SK-N-SH (cell line): ENCODE results near the gene SLC25A41. TPM values are rescaled to one million over a fixed set of nuclear protein-coding genes. Genes with fewer than 3 reads are reported as not detected.

Source experiments
- CTCF ChIA-PET: fragments of 300-600, 350-600 bp; formaldehyde crosslinking; extraction: SDS; loops from one replicate; lab custom pipeline; 2021; lab: Yijun Ruan, JAX
- POLR2A ChIA-PET: fragments of 350-600 bp; sonication (Branson Sonifier 250); formaldehyde crosslinking; extraction: SDS; loops from one replicate; lab custom pipeline; 2020; ENCODE audit warnings: antibody characterized with exemption, inconsistent platforms; lab: Yijun Ruan, JAX
- DNase-seq: peaks from one replicate; pipeline ENCODE4 v3.0.0; 2012
- H2AFZ ChIP-seq: fragments of 200-600 bp; sonication (generic); 2 replicates; pipeline ENCODE4 v1.8.1; 2016; ENCODE audit warnings: antibody characterized with exemption, mild to moderate bottlenecking, low read depth
- H3F3A ChIP-seq: fragments of 200-600 bp; sonication (generic); replicated peaks from 2 replicates; pipeline ENCODE3; 2016; ENCODE audit warnings: antibody characterized with exemption, mild to moderate bottlenecking; ENCODE audit not compliant: insufficient read depth
- H3K27ac ChIP-seq, 2 experiments: fragments of 200-500 bp in 1 of 2; fragments of 200-600 bp in 1 of 2; sonication (Bioruptor generic) in 1 of 2; sonication (generic), shearing (Covaris generic) in 1 of 2; 2 replicates each; pipeline versions ENCODE4 v1.5.1 to v1.6.1; 2014 to 2016; ENCODE audit warnings: low read depth in 2 of 2, inconsistent platforms in 1 of 2, low read length in 1 of 2, mild to moderate bottlenecking in 1 of 2, mixed read lengths in 1 of 2
- H3K27me3 ChIP-seq: fragments of 200-600 bp; sonication (generic), shearing (Covaris generic); 2 replicates; pipeline ENCODE4 v1.6.1; 2016; ENCODE audit warnings: mixed run types; ENCODE audit not compliant: insufficient read depth
- H3K36me3 ChIP-seq, 2 experiments: fragments of 200-500 bp in 1 of 2; fragments of 200-600 bp in 1 of 2; sonication (Bioruptor generic) in 1 of 2; sonication (generic) in 1 of 2; replicated peaks in 1 of 2; 2 replicates each; pipeline versions ENCODE3 to v1.5.1; 2014 to 2016; ENCODE audit warnings: low read length in 1 of 2, mild to moderate bottlenecking in 1 of 2; ENCODE audit not compliant: insufficient read depth in 2 of 2, control insufficient read depth in 1 of 2
- H3K4me1 ChIP-seq, 2 experiments: fragments of 200-500 bp in 1 of 2; fragments of 200-600 bp in 1 of 2; sonication (Bioruptor generic) in 1 of 2; sonication (generic), shearing (Covaris generic) in 1 of 2; 2 replicates each; pipeline versions ENCODE4 v1.5.1 to v1.6.1; 2014 to 2016; ENCODE audit warnings: low read depth in 1 of 2, low read length in 1 of 2, mixed run types in 1 of 2; ENCODE audit not compliant: insufficient read depth in 2 of 2, control insufficient read depth in 1 of 2
- H3K4me2 ChIP-seq: fragments of 200-600 bp; sonication (generic), shearing (Covaris generic); 2 replicates; pipeline ENCODE4 v1.6.1; 2017; ENCODE audit warnings: mixed run types
- H3K4me3 ChIP-seq, 2 experiments: fragments of 200-500 bp in 1 of 2; fragments of 200-600 bp in 1 of 2; sonication (Bioruptor generic) in 1 of 2; sonication (generic), shearing (Covaris generic) in 1 of 2; 2 replicates each; pipeline versions ENCODE4 v1.5.1 to v1.8.1; 2014 to 2016; ENCODE audit warnings: low read depth in 2 of 2, inconsistent platforms in 1 of 2, low read length in 1 of 2, mild to moderate bottlenecking in 1 of 2, mixed read lengths in 1 of 2, moderate library complexity in 1 of 2
- H3K79me2 ChIP-seq: fragments of 200-600 bp; sonication (generic); 2 replicates; pipeline ENCODE4 v1.8.1; 2017; ENCODE audit warnings: mild to moderate bottlenecking; ENCODE audit not compliant: insufficient read depth
- H3K9ac ChIP-seq: fragments of 200-600 bp; sonication (generic); 2 replicates; pipeline ENCODE4 v1.6.1; 2017; ENCODE audit warnings: mixed run types
- H3K9me2 ChIP-seq: fragments of 200-600 bp; sonication (generic); 2 replicates; pipeline ENCODE4 v1.6.1; 2017; ENCODE audit warnings: mixed run types
- H3K9me3 ChIP-seq: fragments of 200-600 bp; sonication (generic); 2 replicates; pipeline ENCODE4 v1.6.1; 2017; ENCODE audit warnings: mixed run types, mild to moderate bottlenecking, moderate library complexity
- H4K20me1 ChIP-seq: fragments of 200-600 bp; sonication (generic); 2 replicates; pipeline ENCODE4 v1.6.1; 2017; ENCODE audit warnings: mild to moderate bottlenecking, mixed run types; ENCODE audit not compliant: insufficient read depth
- CHD2 ChIP-seq: fragments of 150-350 bp; IDR thresholded peaks from 2 replicates; pipeline ENCODE4 v1.6.1; 2018; ENCODE audit warnings: low read length; ENCODE audit not compliant: partially characterized antibody
- CTCF ChIP-seq: fragments of 200-600 bp; sonication (generic); IDR thresholded peaks from 2 replicates; pipeline ENCODE4 v1.6.1; 2017; ENCODE audit warnings: antibody characterized with exemption, mild to moderate bottlenecking, moderate library complexity
- FOXJ3 ChIP-seq: sonication (generic); formaldehyde crosslinking; IDR thresholded peaks from 2 replicates; pipeline ENCODE4 v1.5.1; 2020; ENCODE audit warnings: mild to moderate bottlenecking, missing genetic modification reagents
- FOXM1 ChIP-seq: IDR thresholded peaks from 2 replicates; pipeline ENCODE4 v1.4.0; 2012; ENCODE audit warnings: low read depth, mild to moderate bottlenecking
- GABPA ChIP-seq: IDR thresholded peaks from 2 replicates; pipeline ENCODE4 v1.4.0; 2012; ENCODE audit warnings: low read depth, mild to moderate bottlenecking
- MXI1 ChIP-seq: IDR thresholded peaks from 2 replicates; pipeline ENCODE4 v1.6.1; 2012; ENCODE audit warnings: mild to moderate bottlenecking, low read depth, low read length, improper control_type of control experiment
- POLR2AphosphoS5 ChIP-seq: IDR thresholded peaks from 2 replicates; pipeline ENCODE4 v1.6.1; 2012; ENCODE audit warnings: low read depth, low read length
- RAD21 ChIP-seq: IDR thresholded peaks from 2 replicates; pipeline ENCODE4 v1.6.1; 2012; ENCODE audit warnings: mild to moderate bottlenecking, low read length
- RCOR1 ChIP-seq: fragments of 150-350 bp; IDR thresholded peaks from 2 replicates; pipeline ENCODE4 v1.6.1; 2017; ENCODE audit warnings: antibody characterized with exemption, low read length
- SMC3 ChIP-seq: IDR thresholded peaks from 2 replicates; pipeline ENCODE4 v1.6.1; 2012; ENCODE audit warnings: low read depth, low read length, improper control_type of control experiment
- TCF12 ChIP-seq: IDR thresholded peaks from 2 replicates; pipeline ENCODE4 v1.4.0; 2012
- ZBTB33 ChIP-seq: IDR thresholded peaks from 2 replicates; pipeline ENCODE4 v1.4.0; 2012; ENCODE audit warnings: low read depth, borderline replicate concordance
- WGBS: methylation state at CpG from one replicate; pipeline ENCODE4 v1.1.6; 2017; ENCODE audit warnings: low lambda C conversion rate; 5-methylcytosine and 5-hydroxymethylcytosine counted together
- polyA plus RNA-seq, 3 experiments: library from polyadenylated mRNA; depleted of rRNA; stranded (reverse); fragments of >200 nt; gene quantifications; 2 replicates each; pipeline ENCODE4 v1.2.3, GENCODE V29; 2012
- TF ChIP-seq, protein P1 (sequence below): IDR thresholded peaks from 2 replicates; pipeline ENCODE4 v1.4.0; 2012; ENCODE audit warnings: low read depth, borderline replicate concordance
- TF ChIP-seq, protein P2 (sequence below): IDR thresholded peaks from 2 replicates; pipeline ENCODE4 v1.4.0; 2012; ENCODE audit warnings: low read depth
- TF ChIP-seq, protein P3 (sequence below): IDR thresholded peaks from 2 replicates; pipeline ENCODE4; 2012

Gene SLC25A41
- polyA plus RNA-seq, 1 of the 3 experiments (the other 2 are of a cell fraction), result 0.12 TPM

DNA sequence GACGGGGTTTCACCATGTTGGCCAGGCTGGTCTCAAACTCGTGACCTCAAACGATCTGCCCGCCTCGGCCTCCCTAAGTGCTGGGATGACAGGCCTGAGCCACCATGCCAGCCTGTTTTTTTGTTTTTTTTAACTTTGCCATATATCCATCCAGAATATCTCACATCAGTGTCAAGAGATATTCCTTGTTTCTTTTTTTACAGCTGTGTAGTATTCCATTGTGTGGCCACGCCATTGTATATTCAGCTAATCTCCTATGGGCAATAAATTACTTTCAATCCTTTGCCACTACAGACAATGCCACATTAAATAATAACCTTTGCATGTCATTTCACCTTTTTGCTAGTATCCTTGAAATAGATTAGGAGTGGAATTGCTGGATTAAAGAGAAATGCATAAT is 24.2 kb downstream of the SLC25A41 start:
- POLR2A ChIA-PET, result no interaction called here
- Histone ChIP-seq H3F3A (no peaks in the 10 kb centered on the region), H3K9me2 (no peaks in the 10 kb centered on the region), H3K9ac (no peak overlapping the region), H3K27ac (no peak overlapping the region), H3K4me2 (no peak overlapping the region), H3K4me3 (no peak overlapping the region), H2AFZ (no peak overlapping the region), H3K36me3 (peaks cover 0 to 5% of the 10 kb centered on the region in 2 experiments), H3K27me3 (no peaks in the 10 kb centered on the region), H3K9me3 (no peaks in the 10 kb centered on the region), H3K4me1 (no peaks in the 10 kb centered on the region), H4K20me1 (no peaks in the 10 kb centered on the region), H3K79me2 (no peaks in the 10 kb centered on the region)
- 94% methylated on average over 6 of the region's 6 CpGs for WGBS
- TF ChIP-seq TCF12, result no peak
- TF ChIP-seq RAD21, result no peak
- TF ChIP-seq, protein P1, sequence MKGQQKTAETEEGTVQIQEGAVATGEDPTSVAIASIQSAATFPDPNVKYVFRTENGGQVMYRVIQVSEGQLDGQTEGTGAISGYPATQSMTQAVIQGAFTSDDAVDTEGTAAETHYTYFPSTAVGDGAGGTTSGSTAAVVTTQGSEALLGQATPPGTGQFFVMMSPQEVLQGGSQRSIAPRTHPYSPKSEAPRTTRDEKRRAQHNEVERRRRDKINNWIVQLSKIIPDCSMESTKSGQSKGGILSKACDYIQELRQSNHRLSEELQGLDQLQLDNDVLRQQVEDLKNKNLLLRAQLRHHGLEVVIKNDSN, result no peak
- TF ChIP-seq FOXM1, result no peak
- TF ChIP-seq FOXJ3 (CRISPR knock-in tag), result no peak
- no peak for TF ChIP-seq CTCF
- TF ChIP-seq GABPA, result no peak
- TF ChIP-seq, protein P2, sequence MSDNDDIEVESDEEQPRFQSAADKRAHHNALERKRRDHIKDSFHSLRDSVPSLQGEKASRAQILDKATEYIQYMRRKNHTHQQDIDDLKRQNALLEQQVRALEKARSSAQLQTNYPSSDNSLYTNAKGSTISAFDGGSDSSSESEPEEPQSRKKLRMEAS, result no peak
- TF ChIP-seq, protein P3, sequence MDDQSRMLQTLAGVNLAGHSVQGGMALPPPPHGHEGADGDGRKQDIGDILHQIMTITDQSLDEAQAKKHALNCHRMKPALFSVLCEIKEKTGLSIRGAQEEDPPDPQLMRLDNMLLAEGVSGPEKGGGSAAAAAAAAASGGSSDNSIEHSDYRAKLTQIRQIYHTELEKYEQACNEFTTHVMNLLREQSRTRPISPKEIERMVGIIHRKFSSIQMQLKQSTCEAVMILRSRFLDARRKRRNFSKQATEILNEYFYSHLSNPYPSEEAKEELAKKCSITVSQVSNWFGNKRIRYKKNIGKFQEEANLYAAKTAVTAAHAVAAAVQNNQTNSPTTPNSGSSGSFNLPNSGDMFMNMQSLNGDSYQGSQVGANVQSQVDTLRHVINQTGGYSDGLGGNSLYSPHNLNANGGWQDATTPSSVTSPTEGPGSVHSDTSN, result no peak
- TF ChIP-seq MXI1, result no peak
- no peak for TF ChIP-seq POLR2AphosphoS5
- no peak for TF ChIP-seq RCOR1
- no peak for TF ChIP-seq SMC3
- TF ChIP-seq ZBTB33, result no peak
- TF ChIP-seq CHD2, result no peak
- CTCF ChIA-PET, result no interaction called here
- no peak for DNase-seq
